NOMO-1 treated with DMSO at 0.1 percent for 48 hours (cell line): ENCODE data around the gene SPOCK3.
"Not testable (repeated sequence)": the region's sequence is repeated elsewhere in the genome, so short reads cannot be mapped to it uniquely, and the experiment has no call there.

Experiments
- DNase-seq: peaks from one replicate; lab custom pipeline; 2025; ENCODE audit not compliant: unreplicated experiment; lab: John Stamatoyannopoulos, UW

Gene SPOCK3

DNA sequence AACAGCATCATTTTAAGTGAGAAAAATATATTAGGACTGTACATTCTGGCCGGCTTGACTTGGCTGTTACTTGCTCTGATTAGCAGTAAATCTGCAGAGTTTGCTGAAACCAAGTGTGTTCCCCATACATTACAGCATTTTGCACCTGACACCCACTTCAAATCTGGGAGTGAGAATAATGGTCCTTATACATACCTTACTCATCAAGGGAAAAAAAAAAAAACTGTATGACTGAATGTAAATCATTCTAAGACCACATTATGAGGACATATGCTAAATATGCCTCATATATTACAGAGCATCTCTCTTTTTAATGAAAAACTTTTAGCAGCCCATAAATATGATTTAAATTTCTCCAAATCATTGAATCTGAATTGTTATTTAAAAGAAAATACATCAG lies 406.7 kb downstream of the SPOCK3 start:
- no peak for DNase-seq

DNA sequence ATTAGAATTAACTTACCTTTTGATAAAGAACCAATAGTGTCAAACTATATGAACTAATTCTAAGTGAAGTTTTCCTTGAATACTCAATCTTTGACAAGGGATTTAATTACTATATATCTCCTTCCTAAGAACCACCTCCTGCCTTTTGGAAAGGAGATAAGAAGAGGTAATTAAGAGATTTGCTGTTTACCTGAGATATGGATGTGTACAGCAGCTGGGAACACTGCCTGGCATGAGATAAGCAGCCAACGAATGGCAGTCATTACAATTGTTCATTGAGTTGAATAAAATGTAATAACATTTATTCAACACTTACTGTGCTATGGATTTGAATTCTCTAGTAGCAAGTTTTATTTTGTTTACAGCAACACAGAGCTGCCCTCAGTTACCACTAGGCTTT lies 407.1 kb downstream of the SPOCK3 start:
- no peak for DNase-seq

DNA sequence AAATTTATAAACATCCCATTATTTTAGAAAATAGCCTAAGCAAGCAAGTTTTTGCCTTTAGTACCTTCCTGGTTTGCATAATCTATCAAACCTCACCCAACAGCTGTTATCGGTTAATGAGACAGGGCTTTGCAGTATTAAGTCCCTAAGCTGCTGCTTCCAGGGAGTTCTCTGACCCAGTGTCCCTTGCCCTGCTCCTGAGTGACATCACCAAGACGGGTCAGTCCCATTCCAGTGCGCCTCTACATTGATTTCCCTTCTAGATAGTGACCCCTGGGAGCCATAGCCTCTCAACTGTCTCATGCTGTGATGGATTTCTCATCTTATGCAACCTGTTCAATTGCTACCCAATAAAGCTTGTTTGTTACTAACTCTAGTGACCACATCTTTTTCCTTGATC lies 410.4 kb downstream of the SPOCK3 start:
- no peak for DNase-seq

DNA sequence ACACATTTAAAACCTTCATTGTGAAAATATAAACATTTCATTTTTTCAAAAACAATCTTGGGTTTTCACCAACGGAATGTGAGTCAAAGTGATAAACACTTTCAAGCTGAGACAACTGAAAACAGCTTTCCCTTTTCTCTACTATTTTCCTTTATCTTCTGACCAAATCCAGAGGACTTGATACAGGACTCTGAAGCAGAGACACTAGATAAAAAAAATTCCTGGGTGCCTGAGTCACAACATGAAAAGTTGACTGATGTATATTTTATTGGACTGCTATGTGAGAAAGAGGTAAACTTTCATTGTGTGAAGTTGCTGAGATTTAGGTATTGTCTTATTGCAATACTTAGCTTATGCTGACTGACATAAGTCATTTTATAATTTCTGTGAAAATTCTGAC lies 411.2 kb downstream of the SPOCK3 start:
- DNase-seq = no peak

- DNase-seq = no peak
These were observed 411.9 kb downstream of the SPOCK3 start for GRCh38 chr4:166822386-166822785.

DNA sequence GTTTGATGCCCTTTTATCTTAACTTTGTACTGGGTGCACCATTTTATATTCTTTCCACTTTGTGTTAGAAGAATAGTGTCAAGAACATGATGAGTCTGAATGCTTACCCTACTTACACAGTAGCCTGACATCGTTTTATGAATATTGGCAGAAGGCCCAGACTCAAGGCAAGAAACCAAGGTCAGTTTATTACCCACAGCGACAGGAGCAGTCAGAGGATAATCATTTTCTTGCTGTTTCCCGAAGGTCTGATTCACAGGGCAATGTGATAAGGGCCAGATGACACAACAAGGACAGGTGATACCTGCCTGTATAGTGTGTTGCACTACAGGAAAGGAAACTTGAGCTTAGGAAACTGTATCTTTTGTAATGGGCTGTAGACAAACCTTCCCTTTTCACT lies 417.4 kb downstream of the SPOCK3 start:
- no peak for DNase-seq

DNA sequence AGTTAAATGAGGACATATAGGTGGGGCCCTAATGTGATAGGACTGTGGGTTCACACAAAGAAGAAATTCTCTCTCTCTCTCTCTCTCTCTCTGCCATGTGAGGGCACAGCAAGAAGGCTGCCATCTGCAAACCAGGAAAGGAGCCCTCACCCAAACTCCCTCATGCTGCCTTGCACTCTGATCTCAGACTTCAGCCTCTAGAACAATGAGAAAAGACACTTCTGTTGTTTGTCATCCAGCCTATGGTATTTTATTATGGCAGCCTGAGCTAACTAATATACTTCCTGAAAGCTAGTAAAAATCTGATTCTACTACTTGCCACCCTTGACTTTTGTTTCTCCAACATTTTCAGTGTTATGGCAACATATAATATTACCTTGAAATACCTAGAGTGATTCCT lies 425.9 kb downstream of the SPOCK3 start:
- DNase-seq = no peak

GRCh38 chr4:166802346-166802745 lies 431.9 kb downstream of the SPOCK3 start:
- DNase-seq = no peak

- DNase-seq = no peak
These were observed 436.2 kb downstream of the SPOCK3 start for GRCh38 chr4:166798126-166798525.

DNA sequence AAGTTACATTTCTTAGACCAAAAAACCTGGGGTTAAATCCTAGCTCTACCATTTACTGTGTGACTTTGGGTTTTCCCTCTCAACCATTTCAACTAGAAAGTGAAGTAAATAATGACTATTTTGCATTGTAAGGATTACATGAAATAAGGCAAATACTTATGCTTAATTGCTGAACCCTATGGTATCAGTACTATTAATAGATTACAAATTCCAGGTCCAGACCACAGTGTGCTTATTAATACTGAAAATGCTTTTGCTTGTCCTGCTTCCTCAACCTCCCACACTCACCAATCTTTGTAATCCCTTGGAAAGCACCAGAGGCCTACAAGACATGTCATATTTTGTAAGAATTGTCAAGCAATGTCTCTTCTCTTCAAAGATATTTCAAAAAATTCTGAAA lies 456.5 kb downstream of the SPOCK3 start:
- no peak for DNase-seq

- no peak for DNase-seq
These were observed 471.3 kb downstream of the SPOCK3 start for GRCh38 chr4:166763018-166763417.

DNA sequence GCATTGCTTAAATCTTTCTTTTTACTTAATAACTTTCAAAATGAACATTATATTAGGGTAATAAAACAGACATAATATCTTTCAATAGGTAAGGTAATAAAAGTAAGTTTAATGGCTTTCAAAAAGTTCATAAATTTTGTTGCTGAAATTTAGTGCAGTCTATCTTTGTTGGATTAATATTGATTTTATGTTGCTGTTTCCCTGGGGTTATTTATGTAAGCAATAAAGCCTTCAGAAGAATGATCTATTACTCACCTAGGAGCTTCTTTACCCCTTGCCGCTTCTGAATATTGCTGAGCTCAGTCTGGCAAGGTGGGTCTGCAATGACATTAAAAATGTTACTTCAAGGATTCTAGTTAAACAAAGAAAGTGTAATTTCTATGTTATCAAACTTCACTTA lies 492.6 kb downstream of the SPOCK3 start:
- DNase-seq = no peak

- DNase-seq = not testable (repeated sequence)
These were observed 495.1 kb downstream of the SPOCK3 start for GRCh38 chr4:166739215-166739614.

DNA sequence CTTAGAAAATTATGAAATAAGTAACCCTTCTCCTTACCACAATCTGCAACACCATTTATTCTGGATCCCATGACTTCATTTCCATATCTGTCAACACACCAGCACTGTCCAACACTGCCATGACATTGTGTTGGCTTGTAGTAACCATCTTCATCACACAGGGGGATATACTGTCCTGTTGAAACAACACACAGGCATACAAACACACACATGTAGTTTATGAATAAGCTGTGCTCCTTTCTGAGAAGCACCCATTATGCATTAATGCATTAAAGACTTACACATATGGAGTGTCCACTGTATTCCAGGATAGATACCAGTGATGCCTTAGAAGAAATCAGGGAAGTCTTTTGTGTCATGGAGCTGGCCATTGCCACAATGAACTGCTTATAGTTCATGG lies 496.9 kb downstream of the SPOCK3 start:
- no peak for DNase-seq

DNA sequence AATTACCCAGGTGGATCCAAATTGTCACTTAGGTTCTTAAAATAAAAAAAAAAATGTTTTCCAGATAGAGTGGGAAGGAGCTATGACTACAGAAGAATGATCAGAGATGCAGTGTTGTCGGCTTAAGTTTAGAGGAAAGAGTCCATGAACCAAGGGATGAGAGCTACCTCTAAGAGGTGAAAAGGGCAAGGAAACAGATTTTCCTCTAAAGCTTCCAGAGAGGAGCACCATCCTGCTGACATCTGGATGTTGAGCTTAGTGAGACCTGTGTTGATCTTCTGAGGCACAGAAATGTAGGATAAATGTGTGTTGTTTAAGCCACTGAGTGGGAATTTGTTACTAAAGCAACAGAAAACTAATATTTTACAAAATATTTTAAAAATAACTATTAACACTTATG lies 498.7 kb downstream of the SPOCK3 start:
- DNase-seq = no peak

DNA sequence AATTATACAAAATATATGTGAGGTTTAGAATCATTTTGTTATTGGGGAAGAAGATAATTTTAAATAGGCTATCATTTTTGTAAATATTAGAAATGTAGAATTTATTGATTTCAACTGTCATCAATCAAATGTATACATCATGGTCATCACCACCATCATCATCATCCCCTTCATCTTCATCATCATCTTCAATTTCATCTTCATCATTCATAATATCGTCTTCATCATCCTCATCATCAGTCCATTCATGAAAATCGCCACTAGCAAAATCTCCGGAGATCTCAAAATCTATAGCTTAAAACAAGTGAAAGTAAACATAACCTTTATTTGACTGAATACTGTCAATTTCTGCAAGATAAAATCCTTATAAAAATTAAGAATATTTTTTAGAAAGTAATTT lies 499.5 kb downstream of the SPOCK3 start:
- no peak for DNase-seq

- no peak for DNase-seq
These were observed 500.6 kb downstream of the SPOCK3 start for GRCh38 chr4:166733686-166734085.

DNA sequence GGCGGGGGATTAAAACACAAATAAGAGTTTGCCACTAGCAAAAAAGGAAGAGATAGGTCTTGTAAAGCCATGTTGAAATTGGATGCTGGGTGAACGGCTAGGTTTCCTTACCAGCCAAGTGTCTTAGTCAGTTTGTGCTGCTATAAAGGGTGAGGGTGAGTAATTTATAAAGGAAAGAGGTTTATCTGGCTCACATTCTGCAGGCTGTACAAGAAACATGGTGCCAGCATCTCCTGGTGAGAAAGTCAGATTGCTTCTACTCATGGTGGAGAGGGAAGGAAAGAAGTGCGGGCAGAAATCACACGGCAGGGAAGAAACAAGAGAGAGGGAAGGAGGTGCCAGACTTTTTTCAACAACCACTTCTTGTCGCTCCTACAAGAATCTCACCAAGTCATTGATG lies 507.5 kb downstream of the SPOCK3 start:
- no peak for DNase-seq

DNA sequence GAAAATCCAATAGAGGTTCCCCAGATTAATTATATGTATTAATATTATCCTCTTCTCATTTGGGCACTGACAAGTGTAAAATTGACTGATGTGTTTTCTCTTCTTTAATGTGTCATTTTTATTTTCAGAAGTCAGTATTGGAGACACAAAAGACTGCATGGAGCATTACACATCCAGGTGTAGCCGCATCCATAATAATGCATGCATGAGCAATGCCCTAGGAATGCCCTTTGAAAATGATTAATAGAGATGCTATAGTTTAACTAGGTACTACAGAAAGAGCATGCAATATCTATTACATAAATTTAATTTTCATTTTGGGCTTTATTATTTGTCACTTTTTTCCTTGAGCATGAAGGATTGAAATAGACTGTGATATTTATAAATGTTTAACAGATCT lies 509.9 kb downstream of the SPOCK3 start:
- no peak for DNase-seq

- DNase-seq = no peak
These were observed 510.7 kb downstream of the SPOCK3 start for GRCh38 chr4:166723532-166724140.

GRCh38 chr4:166715748-166716713 lies 518.3 kb downstream of the SPOCK3 start:
- not testable (repeated sequence) for DNase-seq

DNA sequence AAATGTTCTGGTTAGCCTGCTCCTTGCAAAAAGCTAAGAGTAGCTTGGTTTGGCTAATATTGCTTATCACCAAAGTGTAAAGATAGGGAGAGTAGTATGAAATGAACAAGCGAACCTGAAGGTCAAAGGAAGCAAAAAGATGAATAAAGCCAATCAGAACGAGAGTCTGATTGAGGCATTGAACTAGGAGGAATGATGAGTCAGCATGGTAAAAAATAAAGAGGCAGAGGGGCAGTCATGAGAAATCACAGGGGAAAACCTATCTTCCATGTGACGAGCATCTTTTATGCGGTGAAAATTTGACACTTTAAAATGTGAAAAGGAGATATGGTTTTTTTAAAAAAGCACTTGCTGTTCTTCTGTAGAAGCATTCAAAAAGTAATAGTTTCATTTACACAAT lies 533.7 kb downstream of the SPOCK3 start:
- DNase-seq = no peak
